Fibroblast of peridontal ligament (primary cell): ENCODE measurements around the gene LTBP1.
"Not testable (repeated sequence)": the region's sequence is repeated elsewhere in the genome, so short reads cannot be mapped to it uniquely, and the experiment has no call there.

Source experiments
- DNase-seq: peaks from one replicate; pipeline ENCODE4 v3.0.0-alpha.2; 2010; ENCODE audit errors: extremely low read depth

LTBP1 gene

DNA sequence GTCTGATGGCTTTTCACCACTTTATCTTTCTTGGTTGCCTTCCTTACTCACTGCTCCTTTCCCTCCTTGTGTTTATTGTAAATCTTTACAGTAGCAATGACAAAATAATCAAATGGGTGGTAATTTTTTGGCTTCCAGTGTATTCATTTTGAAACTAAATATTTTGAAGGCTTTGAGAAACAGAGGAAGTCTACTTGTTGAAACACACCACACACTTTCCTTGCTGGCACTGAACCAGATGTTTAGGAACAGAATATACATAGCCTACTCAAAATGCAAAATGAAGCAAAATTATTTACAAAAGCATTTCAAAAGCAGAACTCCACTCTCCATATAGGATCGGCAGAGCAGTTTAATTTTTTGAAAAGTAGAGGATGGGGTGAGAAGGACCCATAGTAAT lies 189.8 kb downstream of the LTBP1 start:
- peak; percentile 52 for DNase-seq

DNA sequence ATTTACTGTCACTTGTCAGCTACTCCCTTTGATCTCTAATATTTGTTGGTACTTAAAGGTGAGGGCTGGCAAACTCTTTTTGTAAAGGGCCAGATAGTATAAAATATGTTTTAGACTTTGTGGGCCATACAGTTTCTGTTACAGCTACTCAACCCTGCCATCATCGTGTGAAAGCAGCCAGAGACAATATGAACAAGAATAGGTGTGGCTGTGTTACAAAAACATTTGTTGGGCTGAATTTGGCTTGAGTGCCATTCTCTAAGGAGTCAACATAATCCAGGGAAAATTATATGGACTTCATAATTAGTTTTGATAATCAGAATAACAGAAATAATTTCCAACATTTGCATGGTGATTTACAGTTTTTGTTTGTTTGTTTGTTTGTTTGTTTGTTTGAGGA lies 190.6 kb downstream of the LTBP1 start:
- DNase-seq: no peak

DNA sequence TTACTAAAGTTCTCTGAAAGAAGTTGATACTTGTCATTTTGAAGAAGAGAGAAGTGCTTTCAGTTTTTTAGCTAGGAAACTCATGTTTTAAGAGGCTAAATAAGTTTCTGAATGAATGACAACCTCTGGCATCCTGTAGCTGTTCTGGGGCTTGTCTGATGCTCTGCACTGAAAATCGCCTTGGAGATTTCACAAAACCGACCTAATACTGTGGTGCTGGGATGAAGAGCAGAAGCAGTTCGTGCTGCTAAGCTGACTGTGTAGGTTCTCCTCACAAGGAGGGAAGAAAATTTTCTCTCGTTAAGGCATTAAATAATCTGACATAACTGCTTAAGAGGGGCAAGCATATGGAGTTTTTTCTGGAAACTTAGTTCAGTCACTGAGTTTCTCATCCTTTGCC lies 193.2 kb downstream of the LTBP1 start:
- DNase-seq: no peak

DNA sequence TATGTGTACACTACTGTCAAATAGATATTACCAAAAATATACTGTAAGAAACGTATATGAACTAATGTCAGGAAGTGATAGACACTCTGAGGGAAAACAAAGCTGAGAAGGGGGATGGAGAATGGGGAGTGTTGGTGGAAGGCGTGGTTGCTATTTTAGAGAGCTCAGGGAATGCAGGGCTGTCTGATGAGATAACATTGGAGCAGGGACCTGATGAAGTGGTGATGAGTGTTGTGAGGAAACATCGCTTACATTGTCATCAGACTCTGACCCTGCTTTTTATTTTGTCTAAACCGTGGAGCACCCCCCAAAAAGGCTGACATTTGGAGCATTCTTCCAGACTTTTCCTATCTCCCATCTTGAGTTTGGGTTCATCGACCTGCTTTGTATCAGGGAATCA lies 194.7 kb downstream of the LTBP1 start:
- DNase-seq: no peak

DNA sequence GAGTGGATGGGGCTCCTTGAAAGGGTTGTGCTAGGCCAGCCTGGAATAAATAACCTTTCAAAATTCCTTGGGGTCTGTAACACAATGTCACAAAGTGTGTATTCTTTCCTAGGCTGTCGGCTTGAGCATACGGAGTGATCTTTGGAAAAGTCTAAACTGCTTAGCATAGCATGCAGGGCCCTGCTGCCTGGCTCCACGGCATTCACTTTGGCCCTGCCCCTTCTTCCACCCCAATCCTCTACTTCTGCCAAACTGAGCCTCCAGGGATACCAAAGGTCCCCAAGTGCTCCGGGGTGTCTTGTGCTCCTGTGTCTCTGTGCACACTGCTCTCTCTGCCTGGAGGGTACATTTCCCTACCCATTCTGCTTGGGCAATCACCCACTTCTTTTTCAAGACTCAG lies 196.1 kb downstream of the LTBP1 start:
- no peak for DNase-seq

DNA sequence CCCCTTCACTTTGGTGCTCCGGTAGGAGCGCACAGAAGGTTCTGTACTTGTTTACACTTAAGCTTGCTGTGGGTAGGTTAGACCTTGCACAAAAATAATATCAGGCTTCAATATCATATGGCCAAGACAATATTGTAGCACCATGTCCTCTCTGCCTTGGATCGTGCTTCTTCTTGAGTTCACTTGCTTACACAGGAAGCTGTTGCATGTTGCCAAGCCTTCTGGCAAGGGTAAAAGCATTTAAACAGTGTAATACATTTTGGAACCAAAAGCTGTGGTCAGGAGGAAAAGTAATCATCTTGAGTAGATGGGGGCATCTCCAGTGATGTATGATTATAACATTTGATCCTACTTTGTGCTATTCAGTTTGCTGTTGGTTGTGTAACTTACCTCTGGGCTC lies 197.5 kb downstream of the LTBP1 start:
- DNase-seq: peak; percentile 86

DNA sequence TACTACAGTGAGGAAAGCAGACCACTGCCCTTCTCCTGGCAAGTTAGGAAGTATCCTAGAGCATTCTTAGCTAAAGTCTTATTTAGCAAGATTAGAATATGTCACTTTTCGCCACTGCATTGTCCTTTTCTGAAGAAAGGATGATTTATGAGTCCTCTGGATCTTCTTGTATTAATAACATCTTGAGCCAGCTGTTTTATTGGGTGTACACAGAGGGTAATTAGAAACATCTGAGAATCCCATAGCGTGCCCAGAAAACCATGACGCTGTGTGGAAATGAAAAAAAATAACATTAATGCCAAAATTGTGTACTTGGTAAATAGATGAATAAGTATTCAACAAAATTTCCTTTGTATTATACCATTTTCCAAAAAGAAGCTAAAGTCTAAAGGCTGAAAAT lies 198.7 kb downstream of the LTBP1 start:
- DNase-seq: peak; percentile 76

DNA sequence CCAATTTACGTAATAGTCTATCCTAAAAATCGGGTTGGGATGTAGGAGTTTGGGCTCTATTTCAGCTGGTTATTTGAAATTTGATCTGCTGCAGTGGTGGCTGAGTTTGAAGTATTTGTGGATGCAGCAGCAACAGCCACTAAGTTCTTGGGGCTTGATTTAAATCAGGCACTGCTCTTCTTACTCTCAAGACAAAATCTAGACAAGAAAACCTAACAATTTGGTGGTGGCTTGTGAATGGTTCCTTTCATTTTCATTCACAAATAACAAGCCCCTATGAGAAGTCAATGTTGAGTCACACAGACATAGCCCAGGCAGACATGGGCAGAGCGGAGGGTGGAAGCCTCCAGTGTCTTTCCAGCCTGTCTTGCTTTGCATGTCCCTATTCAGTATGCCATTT lies 199.3 kb downstream of the LTBP1 start:
- DNase-seq: peak; percentile 67

DNA sequence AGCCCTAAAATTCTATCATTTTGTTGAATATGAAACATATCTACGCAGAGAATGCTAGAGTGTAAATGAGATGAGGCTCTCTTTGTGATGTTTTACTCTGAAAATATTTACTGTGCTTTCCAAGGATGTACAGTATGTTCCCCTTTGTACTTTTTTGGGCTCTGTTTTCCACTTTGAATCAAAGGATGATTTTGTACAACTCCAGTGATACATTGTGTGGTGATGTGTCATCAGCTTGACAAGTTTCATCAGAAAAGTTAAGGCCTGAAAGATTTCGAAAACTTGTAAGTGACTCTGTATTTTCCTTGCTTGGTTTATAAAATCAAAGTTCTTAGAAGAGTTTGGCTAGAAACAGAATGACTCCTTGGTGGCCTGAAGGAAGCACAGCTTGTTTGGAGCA lies 206.3 kb downstream of the LTBP1 start:
- DNase-seq: peak; percentile 89

DNA sequence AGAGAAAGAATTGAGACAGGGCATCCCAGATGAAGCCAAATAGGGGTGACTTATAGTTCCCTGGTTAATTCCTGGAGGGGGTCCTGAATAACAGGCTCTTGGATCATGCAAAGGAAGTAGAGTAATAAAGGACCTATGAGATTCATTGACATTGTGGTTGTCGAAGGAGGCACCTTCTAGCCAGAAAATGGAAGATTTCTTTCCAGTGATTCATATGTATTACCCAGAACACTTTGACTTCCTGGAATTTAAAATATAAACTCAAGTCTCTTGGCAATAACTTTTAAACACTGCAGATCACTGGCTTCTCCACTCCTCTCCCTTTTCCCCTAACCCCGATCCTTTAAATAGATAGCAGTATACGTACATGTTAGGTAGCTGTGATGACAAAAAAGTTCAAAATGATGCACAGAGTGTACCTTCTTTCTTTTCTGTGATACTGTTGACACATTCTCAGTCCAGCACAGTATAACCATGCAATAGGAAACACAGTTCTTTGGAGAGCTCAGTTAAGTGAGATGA lies 211.8 kb downstream of the LTBP1 start:
- peak; percentile 94 for DNase-seq

DNA sequence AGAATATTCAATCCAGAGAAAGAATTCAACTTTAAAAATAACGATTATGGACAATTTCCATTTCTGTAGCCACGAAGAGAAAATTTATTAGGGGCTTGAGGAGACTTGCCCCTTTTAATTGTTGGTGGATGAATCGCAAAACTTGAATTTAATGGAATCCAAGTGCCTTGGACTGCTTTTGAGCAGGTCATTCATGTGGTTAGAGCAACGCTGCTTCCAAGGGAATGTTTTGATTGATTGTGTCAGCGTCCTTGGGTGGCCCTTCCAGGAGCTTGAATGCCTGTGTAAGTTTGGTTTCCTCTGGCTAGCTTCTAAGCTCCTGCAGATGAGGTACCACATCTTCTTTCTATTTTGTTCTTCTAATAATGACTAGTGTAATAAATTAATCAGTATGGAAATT lies 213.4 kb downstream of the LTBP1 start:
- peak; percentile 69 for DNase-seq

DNA sequence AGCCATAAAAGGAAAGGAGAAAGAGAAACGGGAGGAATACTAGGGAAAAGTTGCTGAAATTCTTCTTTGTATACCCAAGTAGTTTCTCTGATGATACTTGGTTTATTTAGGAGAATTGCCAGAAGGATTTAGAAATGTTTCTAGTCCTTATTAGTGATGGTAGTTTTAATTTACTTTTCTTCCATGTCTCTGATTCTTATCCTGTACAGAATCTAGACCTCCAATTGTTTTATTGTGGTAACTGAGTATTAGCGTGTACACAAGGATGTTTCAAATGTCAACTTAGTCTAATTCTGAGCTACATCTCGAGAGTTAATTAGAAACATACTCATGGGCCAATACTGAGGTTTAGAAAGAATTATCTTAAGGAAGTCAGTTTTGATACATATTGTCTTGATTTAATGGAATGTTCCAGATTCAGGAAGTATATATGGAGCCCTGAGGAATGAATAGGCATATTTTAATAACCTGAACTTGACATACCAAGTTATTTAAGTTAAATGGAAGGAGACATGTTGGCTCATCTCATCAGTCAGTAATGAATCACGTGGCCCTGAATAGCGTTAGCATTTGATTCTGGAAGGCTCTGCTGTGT lies 219.6 kb downstream of the LTBP1 start:
- peak; percentile 91 for DNase-seq

DNA sequence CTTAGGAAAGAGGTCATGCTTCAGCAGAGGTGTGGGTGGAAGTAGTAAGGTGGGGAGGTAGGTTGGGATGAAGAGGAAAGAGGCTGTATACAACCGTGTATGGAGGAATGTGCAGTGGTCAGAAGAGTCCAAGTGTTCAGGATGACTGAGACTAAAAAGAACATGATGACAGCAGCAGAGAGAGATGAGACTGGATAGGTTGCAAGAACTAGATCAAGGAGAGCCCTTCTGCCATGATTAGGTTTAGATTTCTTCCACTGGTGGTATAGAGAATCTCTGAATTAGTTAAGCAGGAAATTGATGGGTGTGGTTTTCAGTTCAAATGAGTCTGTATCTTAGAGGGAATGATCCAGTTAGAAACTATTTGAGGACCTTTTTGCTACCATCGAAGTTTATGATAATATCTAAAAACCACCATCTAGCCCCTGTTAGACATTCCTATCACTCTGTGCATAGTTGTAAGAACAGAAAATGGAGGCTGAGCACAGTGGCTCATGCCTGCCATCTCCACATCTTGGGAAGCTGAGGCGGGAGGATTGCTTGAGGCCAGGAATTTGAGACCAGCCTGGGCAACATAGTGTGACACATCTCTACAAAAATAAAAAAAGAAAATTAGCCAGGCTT lies 221.0 kb downstream of the LTBP1 start:
- DNase-seq: peak; percentile 26

DNA sequence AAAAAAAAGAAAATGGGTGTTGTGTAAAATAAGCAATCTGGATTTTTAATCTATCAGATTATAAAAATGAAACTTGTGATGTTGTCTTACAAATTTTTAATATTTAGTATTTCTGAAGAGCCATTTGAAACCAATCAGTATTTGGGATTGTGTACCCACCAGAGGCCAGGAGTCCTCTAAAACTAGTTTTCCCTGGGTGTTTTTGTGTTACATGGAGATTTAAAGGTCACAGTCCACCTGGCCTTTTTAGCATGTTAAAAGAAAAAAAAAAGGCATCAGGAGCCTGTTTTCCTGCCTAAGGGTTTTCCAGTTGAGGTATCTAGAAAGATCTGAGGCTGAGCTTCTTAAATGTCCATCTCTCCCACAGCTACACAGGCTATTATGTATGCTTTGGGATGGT lies 221.7 kb downstream of the LTBP1 start:
- DNase-seq: no peak

DNA sequence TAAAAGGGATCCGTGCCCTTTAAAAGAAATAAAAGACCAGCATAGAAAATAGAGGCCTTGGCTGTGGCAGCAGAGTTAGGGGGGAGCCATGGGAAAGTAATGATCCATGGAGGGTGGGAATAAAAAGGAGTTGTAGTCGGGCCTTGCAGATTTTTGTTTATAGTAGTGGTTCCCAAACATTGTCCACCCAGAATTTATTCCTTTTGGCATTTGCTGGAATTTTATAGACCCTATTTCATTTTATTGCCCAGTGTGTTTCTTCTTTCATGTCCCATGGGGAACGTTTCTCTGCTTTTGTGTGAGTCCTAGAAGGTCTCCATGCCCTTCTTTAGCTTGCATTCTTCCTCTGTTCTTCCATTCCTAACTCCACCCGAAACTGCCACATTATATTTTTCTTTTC lies 222.2 kb downstream of the LTBP1 start:
- DNase-seq: no peak

DNA sequence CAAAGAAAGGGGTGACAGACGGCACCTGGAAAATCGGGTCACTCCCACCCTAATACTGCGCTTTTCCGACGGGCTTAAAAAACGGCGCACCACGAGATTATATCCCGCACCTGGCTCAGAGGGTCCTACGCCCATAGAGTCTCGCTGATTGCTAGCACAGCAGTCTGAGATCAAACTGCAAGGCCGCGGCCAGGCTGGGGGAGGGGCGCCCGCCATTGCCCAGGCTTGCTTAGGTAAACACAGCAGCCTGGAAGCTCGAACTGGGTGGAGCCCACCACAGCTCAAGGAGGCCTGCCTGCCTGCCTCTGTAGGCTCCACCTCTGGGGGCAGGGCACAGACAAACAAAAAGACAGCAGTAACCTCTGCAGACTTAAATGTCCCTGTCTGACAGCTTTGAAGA lies 223.5 kb downstream of the LTBP1 start:
- DNase-seq: not testable (repeated sequence)

DNA sequence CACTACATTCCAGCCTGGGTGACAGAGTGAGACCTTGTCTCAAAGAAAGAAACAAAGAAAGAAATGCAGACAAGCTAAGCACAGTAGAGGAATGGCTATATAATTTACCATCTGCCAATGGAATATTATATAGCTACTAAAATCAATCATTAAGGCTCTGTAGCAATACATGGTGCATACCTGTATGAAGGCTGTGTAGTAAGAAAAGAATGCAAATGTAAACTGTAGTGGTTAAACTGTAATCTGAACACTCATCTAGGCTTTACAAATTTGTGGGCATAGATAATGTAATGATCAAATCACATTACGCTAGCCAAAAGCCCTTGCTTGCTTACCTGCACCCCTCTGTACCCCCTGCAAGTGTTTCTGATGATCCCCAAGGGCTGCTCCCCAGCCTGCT lies 230.9 kb downstream of the LTBP1 start:
- no peak for DNase-seq

DNA sequence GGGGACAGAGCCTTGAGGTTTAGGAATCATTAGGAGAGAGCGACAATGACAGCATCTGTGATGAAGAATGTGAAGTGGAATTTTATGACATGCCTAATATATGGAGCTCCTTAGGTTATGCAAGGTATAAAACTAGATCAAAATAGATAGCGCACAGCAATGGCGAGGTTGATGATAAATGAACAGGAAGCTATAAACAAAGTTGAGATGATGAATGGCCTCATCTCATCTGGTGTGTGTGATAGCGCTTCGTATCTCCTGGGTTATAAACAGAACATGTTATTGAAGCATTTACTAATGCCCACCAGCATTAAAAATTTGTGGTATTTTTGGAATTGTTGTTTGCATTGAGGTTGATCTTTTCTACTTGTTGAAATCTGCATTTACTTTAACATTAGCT lies 231.5 kb downstream of the LTBP1 start:
- no peak for DNase-seq

DNA sequence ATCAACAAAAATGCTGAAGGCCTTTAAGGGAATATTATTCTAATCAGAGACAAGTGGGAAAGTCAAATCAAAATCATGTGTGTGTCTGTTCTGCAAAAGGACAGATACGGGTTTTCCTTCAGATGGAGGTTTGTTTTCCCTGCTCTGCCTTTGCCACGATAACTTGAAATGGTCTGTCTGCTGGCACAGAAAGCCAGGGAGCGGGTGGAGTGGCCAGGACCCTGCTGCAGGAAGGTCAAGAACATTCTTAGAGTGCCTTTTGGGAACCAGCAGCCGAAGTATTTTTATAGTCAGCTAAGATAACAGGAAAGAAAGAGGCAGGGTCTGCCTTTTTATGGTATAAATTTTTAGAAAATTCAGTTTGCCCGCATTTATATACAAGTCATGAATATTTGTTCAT lies 234.2 kb downstream of the LTBP1 start:
- no peak for DNase-seq

DNA sequence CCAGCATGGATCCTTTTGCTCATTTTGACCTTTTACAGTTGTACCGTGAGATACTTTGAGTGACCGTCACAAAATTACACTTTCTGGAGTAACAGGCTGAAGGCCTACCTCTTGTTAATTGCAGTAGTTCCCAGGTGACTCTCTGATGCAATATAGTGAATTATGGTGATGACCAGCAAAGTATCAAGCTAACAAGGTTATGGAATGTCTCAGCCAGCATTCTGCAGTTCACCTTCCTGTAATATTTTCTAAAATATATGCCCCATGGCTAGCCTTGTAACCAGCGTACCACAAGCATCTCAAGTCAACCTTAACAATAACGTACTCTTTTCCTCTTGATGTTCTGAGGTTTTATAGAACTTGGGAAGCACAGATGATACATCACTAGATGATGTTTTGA lies 234.7 kb downstream of the LTBP1 start:
- no peak for DNase-seq

DNA sequence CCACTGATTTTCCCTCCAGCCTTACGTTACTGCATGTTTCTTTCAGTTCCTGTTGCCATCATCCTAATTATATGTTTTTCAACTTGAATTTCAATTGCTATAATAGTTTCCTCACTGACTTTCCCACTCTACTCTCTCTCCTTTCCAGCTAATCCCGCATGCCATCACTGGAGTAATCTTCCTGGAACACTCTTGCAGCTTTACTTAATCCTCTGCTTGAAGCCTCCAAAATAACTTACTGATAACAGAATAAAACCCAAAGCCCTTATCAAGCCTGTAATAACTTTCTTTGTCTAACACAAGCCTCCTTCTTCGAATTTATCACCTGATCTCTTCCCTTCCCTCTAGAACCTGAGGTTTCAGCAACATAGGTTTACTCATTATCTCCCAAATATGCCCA lies 237.3 kb downstream of the LTBP1 start:
- DNase-seq: no peak

DNA sequence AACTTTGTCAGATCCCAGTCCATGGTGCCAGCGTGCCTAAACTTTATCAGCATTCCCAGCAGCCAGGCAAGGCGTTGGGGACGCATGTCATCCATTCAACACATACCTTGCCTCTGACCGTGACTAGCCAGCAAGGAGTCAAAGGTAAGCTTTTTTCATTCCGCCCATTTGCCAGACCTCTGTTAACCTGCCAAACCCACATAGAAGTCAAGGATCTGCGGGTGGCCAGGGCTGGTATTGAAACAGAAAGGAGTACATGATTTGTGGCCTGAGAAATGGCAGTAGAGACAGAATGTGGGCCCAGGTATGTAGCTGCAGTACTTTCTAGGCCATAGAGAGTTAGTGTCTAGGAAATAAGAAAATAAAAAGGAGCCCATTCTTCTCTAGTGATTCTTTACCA lies 240.2 kb downstream of the LTBP1 start:
- no peak for DNase-seq

DNA sequence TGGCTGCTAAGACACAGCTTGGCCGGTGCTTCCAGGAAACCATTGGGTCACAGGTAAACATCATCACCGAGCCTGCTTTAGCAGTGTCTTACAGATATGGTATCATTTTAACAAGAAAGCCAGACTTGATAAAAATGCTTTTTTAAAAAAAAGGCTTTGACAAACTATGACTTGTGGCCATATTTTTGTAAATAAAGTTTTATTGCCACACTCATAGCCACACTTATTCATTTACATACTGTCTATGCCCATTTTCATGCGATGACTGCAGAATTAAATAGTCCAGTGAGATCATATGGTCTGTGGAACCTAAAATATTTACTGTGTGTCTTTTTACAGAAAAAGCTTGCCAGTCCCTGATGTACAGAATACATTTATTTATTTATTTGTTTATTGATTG lies 242.0 kb downstream of the LTBP1 start:
- DNase-seq: no peak

DNA sequence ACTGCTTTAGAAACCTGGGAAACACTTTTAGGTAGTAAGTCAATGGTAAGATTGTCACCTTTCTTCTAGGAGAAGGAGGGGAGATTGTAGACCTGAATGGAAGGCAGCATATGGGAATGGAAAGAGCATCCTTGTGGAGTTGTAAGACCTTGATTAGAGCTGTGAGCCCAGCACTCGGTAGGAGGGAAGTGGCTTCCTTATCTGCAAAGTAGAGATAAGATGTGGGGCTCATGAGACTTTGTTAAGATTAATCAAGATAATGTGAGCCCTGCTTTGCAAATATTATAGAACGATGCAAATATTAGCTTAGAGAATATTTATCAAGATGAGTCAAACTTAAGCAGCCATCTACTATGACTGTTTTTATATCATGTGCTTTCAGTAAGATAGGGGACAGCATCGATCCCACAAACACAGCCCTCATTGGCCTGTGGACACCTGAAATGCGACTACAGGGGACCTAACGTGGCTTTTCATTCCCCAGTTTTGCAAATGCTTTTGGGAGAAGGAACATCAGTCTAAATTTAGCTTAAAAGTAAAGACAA lies 243.7 kb downstream of the LTBP1 start:
- no peak for DNase-seq
